ENCODE measurements around the gene RNF135.
"Not testable (repeated sequence)": the region's sequence is repeated elsewhere in the genome, so short reads cannot be mapped to it uniquely, and the experiment has no call there.

Gene RNF135

GRCh38 chr17:31007695-31008373 lies 37.0 kb downstream of the RNF135 start:
- Histone ChIP-seq H3K4me3 (ENCODE audit: low read length) (peak overlapping the region; percentile 73), H3K27ac (ENCODE audit: low read depth, low read length) (no peak overlapping the region), H3K9me3 (ENCODE audit: insufficient read depth, low read depth, low read length) (no peaks in the 10 kb centered on the region), H3K36me3 (ENCODE audit: insufficient read depth, low read length) (no peaks in the 10 kb centered on the region), H3K4me1 (ENCODE audit: insufficient read depth, low read length) (no peaks in the 10 kb centered on the region), H3K9ac (ENCODE audit: low read depth, low read length) (peak overlapping the region; percentile 29), H3K27me3 (ENCODE audit: insufficient read depth, low read length) (peaks cover 36% of the 10 kb centered on the region)
- WGBS = 69% methylated on average over 7 of the region's 9 CpGs

- no peak overlapping the region for H3K27ac ChIP-seq (ENCODE audit: low read depth, low read length)
- no peaks in the 10 kb centered on the region for H3K9me3 ChIP-seq (ENCODE audit: insufficient read depth, low read depth, low read length)
- WGBS = under 1% methylated on average over 65 of the region's 65 CpGs
- H3K36me3 ChIP-seq (ENCODE audit: insufficient read depth, low read length) = no peaks in the 10 kb centered on the region
- H3K4me1 ChIP-seq (ENCODE audit: insufficient read depth, low read length) = no peaks in the 10 kb centered on the region
- peaks cover 36% of the 10 kb centered on the region for H3K27me3 ChIP-seq (ENCODE audit: insufficient read depth, low read length)
- peak overlapping the region; percentile 29 for H3K9ac ChIP-seq (ENCODE audit: low read depth, low read length)
- peak overlapping the region; percentile 73 for H3K4me3 ChIP-seq (ENCODE audit: low read length)
Measured at GRCh38 chr17:31008374-31009041, 37.7 kb downstream of the RNF135 start.

- H3K36me3 ChIP-seq (ENCODE audit: insufficient read depth, low read length); H3K4me1 ChIP-seq (ENCODE audit: insufficient read depth, low read length); H3K27ac ChIP-seq (ENCODE audit: low read depth, low read length); H3K9me3 ChIP-seq (ENCODE audit: insufficient read depth, low read depth, low read length): not testable (repeated sequence)
- WGBS = 7% methylated on average over 31 of the region's 34 CpGs
- Histone ChIP-seq H3K9ac (ENCODE audit: low read depth, low read length) (peak overlapping the region; percentile 29; the same call in 1 of the 2 replicates), H3K27me3 (ENCODE audit: insufficient read depth, low read length) (peaks cover 36% of the 10 kb centered on the region), H3K4me3 (ENCODE audit: low read length) (peak overlapping the region; percentile 73)
Measured at GRCh38 chr17:31009042-31009702, 38.3 kb downstream of the RNF135 start.

- peaks cover 36% of the 10 kb centered on the region for H3K27me3 ChIP-seq (ENCODE audit: insufficient read depth, low read length)
- H3K4me1 ChIP-seq (ENCODE audit: insufficient read depth, low read length); H3K36me3 ChIP-seq (ENCODE audit: insufficient read depth, low read length); H3K4me3 ChIP-seq (ENCODE audit: low read length); H3K9ac ChIP-seq (ENCODE audit: low read depth, low read length); H3K9me3 ChIP-seq (ENCODE audit: insufficient read depth, low read depth, low read length); H3K27ac ChIP-seq (ENCODE audit: low read depth, low read length): not testable (repeated sequence)
- 88% methylated on average over 1 of the region's 3 CpGs for WGBS
Measured at GRCh38 chr17:31010014-31010413, 39.2 kb downstream of the RNF135 start.

- Histone ChIP-seq H3K27me3 (ENCODE audit: insufficient read depth, low read length) (peaks cover 18% of the 10 kb centered on the region), H3K27ac (ENCODE audit: low read depth, low read length) (no peak overlapping the region), H3K9ac (ENCODE audit: low read depth, low read length) (no peak overlapping the region), H3K4me3 (ENCODE audit: low read length) (no peak overlapping the region), H3K4me1 (ENCODE audit: insufficient read depth, low read length) (no peaks in the 10 kb centered on the region), H3K36me3 (ENCODE audit: insufficient read depth, low read length) (no peaks in the 10 kb centered on the region), H3K9me3 (ENCODE audit: insufficient read depth, low read depth, low read length) (no peaks in the 10 kb centered on the region)
- 94% methylated on average over 3 of the region's 3 CpGs for WGBS
Measured at GRCh38 chr17:31013844-31014243, 43.0 kb downstream of the RNF135 start.

GRCh38 chr17:31015639-31016038 lies 44.8 kb downstream of the RNF135 start:
- Histone ChIP-seq H3K36me3 (ENCODE audit: insufficient read depth, low read length) (no peaks in the 10 kb centered on the region), H3K9ac (ENCODE audit: low read depth, low read length) (no peak overlapping the region)
- 74% methylated on average over 5 of the region's 5 CpGs for WGBS

GRCh38 chr17:31019004-31019403 lies 48.2 kb downstream of the RNF135 start:
- 86% methylated on average over 1 of the region's 2 CpGs for WGBS
- Histone ChIP-seq H3K9me3 (ENCODE audit: insufficient read depth, low read depth, low read length) (no peaks in the 10 kb centered on the region), H3K27ac (ENCODE audit: low read depth, low read length) (no peak overlapping the region), H3K27me3 (ENCODE audit: insufficient read depth, low read length) (no peaks in the 10 kb centered on the region), H3K9ac (ENCODE audit: low read depth, low read length) (no peak overlapping the region), H3K36me3 (ENCODE audit: insufficient read depth, low read length) (no peaks in the 10 kb centered on the region), H3K4me3 (ENCODE audit: low read length) (no peak overlapping the region), H3K4me1 (ENCODE audit: insufficient read depth, low read length) (no peaks in the 10 kb centered on the region)

More at GRCh38 chr17:31015639-31016038, 44.8 kb downstream of the RNF135 start:
- Histone ChIP-seq H3K27ac (ENCODE audit: low read depth, low read length) (no peak overlapping the region), H3K4me1 (ENCODE audit: insufficient read depth, low read length) (no peaks in the 10 kb centered on the region), H3K27me3 (ENCODE audit: insufficient read depth, low read length) (peaks cover 5% of the 10 kb centered on the region; the same call in 1 of the 2 replicates), H3K9me3 (ENCODE audit: insufficient read depth, low read depth, low read length) (no peaks in the 10 kb centered on the region), H3K4me3 (ENCODE audit: low read length) (no peak overlapping the region)

GRCh38 chr17:31023171-31023570 lies 52.3 kb downstream of the RNF135 start:
- H3K36me3 ChIP-seq (ENCODE audit: insufficient read depth, low read length); H3K27ac ChIP-seq (ENCODE audit: low read depth, low read length): not testable (repeated sequence)
- WGBS = 29% methylated on average over 1 of the region's 2 CpGs

GRCh38 chr17:31031841-31032240 lies 61.0 kb downstream of the RNF135 start:
- Histone ChIP-seq H3K27me3 (ENCODE audit: insufficient read depth, low read length) (no peaks in the 10 kb centered on the region), H3K4me3 (ENCODE audit: low read length) (no peak overlapping the region), H3K36me3 (ENCODE audit: insufficient read depth, low read length) (no peaks in the 10 kb centered on the region), H3K9ac (ENCODE audit: low read depth, low read length) (no peak overlapping the region), H3K27ac (ENCODE audit: low read depth, low read length) (no peak overlapping the region), H3K9me3 (ENCODE audit: insufficient read depth, low read depth, low read length) (no peaks in the 10 kb centered on the region), H3K4me1 (ENCODE audit: insufficient read depth, low read length) (0 out of 2 replicates have a peak, but pooled peaks cover 5% of the 10 kb centered on the region)
- WGBS = 85% methylated on average over 8 of the region's 8 CpGs

More at GRCh38 chr17:31023171-31023570, 52.3 kb downstream of the RNF135 start:
- not testable (repeated sequence) for H3K27me3 ChIP-seq (ENCODE audit: insufficient read depth, low read length); H3K4me3 ChIP-seq (ENCODE audit: low read length); H3K9me3 ChIP-seq (ENCODE audit: insufficient read depth, low read depth, low read length); H3K4me1 ChIP-seq (ENCODE audit: insufficient read depth, low read length); H3K9ac ChIP-seq (ENCODE audit: low read depth, low read length)

GRCh38 chr17:31035611-31036010 lies 64.8 kb downstream of the RNF135 start:
- H3K9ac ChIP-seq (ENCODE audit: low read depth, low read length); H3K9me3 ChIP-seq (ENCODE audit: insufficient read depth, low read depth, low read length); H3K27ac ChIP-seq (ENCODE audit: low read depth, low read length); H3K27me3 ChIP-seq (ENCODE audit: insufficient read depth, low read length); H3K36me3 ChIP-seq (ENCODE audit: insufficient read depth, low read length); H3K4me1 ChIP-seq (ENCODE audit: insufficient read depth, low read length); H3K4me3 ChIP-seq (ENCODE audit: low read length): not testable (repeated sequence)
- WGBS = 92% methylated on average over 4 of the region's 5 CpGs

GRCh38 chr17:31040837-31041236 lies 70.0 kb downstream of the RNF135 start:
- not testable (repeated sequence) for H3K4me1 ChIP-seq (ENCODE audit: insufficient read depth, low read length); H3K9ac ChIP-seq (ENCODE audit: low read depth, low read length); H3K36me3 ChIP-seq (ENCODE audit: insufficient read depth, low read length); H3K9me3 ChIP-seq (ENCODE audit: insufficient read depth, low read depth, low read length); H3K27ac ChIP-seq (ENCODE audit: low read depth, low read length); H3K4me3 ChIP-seq (ENCODE audit: low read length); H3K27me3 ChIP-seq (ENCODE audit: insufficient read depth, low read length)
- WGBS = 96% methylated on average over 6 of the region's 7 CpGs
